HCT116 (cell line): ENCODE measurements around the gene TFIP11. TPM values are rescaled to one million over a fixed set of nuclear protein-coding genes. Genes with fewer than 3 reads are reported as not detected.

Experiments
- ATAC-seq: fragments of 200-7000 bp; cut with Tn5 transposase; 2 replicates; pipeline ENCODE4 v1.9.1; 2020; ENCODE audit warnings: mild to moderate bottlenecking, moderate library complexity
- BruUV-seq: library from RNA; stranded (reverse); fragments of 400-500 nt; replicated peaks from 2 replicates; lab custom pipeline; 2021; lab: Mats Ljungman, UMichigan
- CTCF ChIA-PET: fragments of 300-600 bp; sonication (Branson Sonifier 250); formaldehyde crosslinking; loops from one replicate; lab custom pipeline; 2021; ENCODE audit warnings: antibody characterized with exemption; lab: Charles Lee
- POLR2A ChIA-PET: fragments of 300-600, 350-600 bp; sonication (Branson Sonifier 250); formaldehyde crosslinking; loops from one replicate; lab custom pipeline; 2021; ENCODE audit warnings: antibody characterized with exemption; lab: Charles Lee
- RAD21 ChIA-PET, 2 experiments: fragments of 300-600 bp; sonication (Branson Sonifier 250); formaldehyde crosslinking; loops; one replicate each; lab custom pipeline; 2023; ENCODE audit warnings: low total read pairs in 2 of 2; ENCODE audit not compliant: uncharacterized antibody in 2 of 2, unreplicated experiment in 2 of 2, low non-redundant PET in 1 of 2; lab: Charles Lee
- DNase-seq: peaks from one replicate; pipeline ENCODE4 v3.0.0-alpha.2; 2010; ENCODE audit warnings: low read depth, low spot score
- H2AFZ ChIP-seq: fragments of 200-600 bp; shearing (Covaris generic), sonication (generic); 2 replicates; pipeline ENCODE4 v1.6.1; 2017; ENCODE audit warnings: low read depth, mixed run types, mixed read lengths, antibody characterized with exemption, low read length; ENCODE audit not compliant: poor library complexity, severe bottlenecking
- H3K27ac ChIP-seq: 2 replicates; pipeline ENCODE4 v1.5.1; 2012; ENCODE audit warnings: low read depth, low read length
- H3K27me3 ChIP-seq: fragments of 200-600 bp; sonication (generic); 2 replicates; pipeline ENCODE4 v1.6.1; 2016; ENCODE audit warnings: mixed run types, low read length, mixed read lengths; ENCODE audit not compliant: insufficient read depth
- H3K36me3 ChIP-seq, 2 experiments: fragments of 200-500 bp in 1 of 2; fragments of 200-600 bp in 1 of 2; sonication (Bioruptor generic) in 1 of 2; sonication (generic) in 1 of 2; 2 replicates each; pipeline versions ENCODE4 v1.5.1 to v1.6.1; 2014 to 2016; ENCODE audit warnings: low read length in 2 of 2, inconsistent platforms in 1 of 2, mixed read lengths in 1 of 2, mixed run types in 1 of 2; ENCODE audit not compliant: insufficient read depth in 2 of 2, control insufficient read depth in 1 of 2
- H3K4me1 ChIP-seq, 2 experiments: fragments of 200-600 bp in 1 of 2; sonication (generic) in 1 of 2; 2 replicates each; pipeline versions ENCODE4 v1.5.1 to v1.6.1; 2012 to 2017; ENCODE audit warnings: low read length in 2 of 2, inconsistent platforms in 1 of 2, mild to moderate bottlenecking in 1 of 2, mixed read lengths in 1 of 2, mixed run types in 1 of 2, moderate library complexity in 1 of 2; ENCODE audit not compliant: insufficient read depth in 2 of 2, control insufficient read depth in 1 of 2
- H3K4me2 ChIP-seq: fragments of 200-600 bp; sonication (generic); 2 replicates; pipeline ENCODE4 v1.6.1; 2017; ENCODE audit warnings: mixed run types, low read length, mixed read lengths
- H3K4me3 ChIP-seq, 2 experiments: fragments of 200-600 bp in 1 of 2; sonication (generic) in 1 of 2; replicated peaks in 1 of 2; 2 replicates each; pipeline ENCODE4 v1.5.1; 2011 to 2016; ENCODE audit warnings: low read length in 2 of 2, control low read depth in 1 of 2, low read depth in 1 of 2, mild to moderate bottlenecking in 1 of 2, mixed read lengths in 1 of 2, mixed run types in 1 of 2
- H3K79me2 ChIP-seq: fragments of 200-600 bp; sonication (generic); 2 replicates; pipeline ENCODE4 v1.6.1; 2017; ENCODE audit warnings: mild to moderate bottlenecking, mixed run types, low read length, moderate library complexity, mixed read lengths; ENCODE audit not compliant: insufficient read depth
- H3K9ac ChIP-seq: fragments of 200-600 bp; sonication (generic); 2 replicates; pipeline ENCODE4 v1.6.1; 2016; ENCODE audit warnings: low read length, mixed read lengths
- H3K9me2 ChIP-seq: fragments of 200-600 bp; sonication (generic), shearing (Covaris generic); 2 replicates; pipeline ENCODE4 v1.6.1; 2017; ENCODE audit warnings: mixed run types, mild to moderate bottlenecking, moderate library complexity; ENCODE audit not compliant: insufficient read depth
- H3K9me3 ChIP-seq, 2 experiments: fragments of 200-500 bp in 1 of 2; fragments of 200-600 bp in 1 of 2; sonication (Bioruptor generic) in 1 of 2; sonication (generic) in 1 of 2; 2 replicates each; pipeline ENCODE4 v1.6.1; 2014 to 2017; ENCODE audit warnings: low read length in 2 of 2, mixed read lengths in 2 of 2, inconsistent platforms in 1 of 2, low read depth in 1 of 2, mild to moderate bottlenecking in 1 of 2, mixed run types in 1 of 2, moderate library complexity in 1 of 2; ENCODE audit not compliant: control insufficient read depth in 1 of 2, insufficient read depth in 1 of 2
- H4K20me1 ChIP-seq: fragments of 200-600 bp; sonication (generic), shearing (Covaris generic); 2 replicates; pipeline ENCODE4 v1.6.1; 2017; ENCODE audit warnings: mixed run types, mild to moderate bottlenecking, moderate library complexity; ENCODE audit not compliant: insufficient read depth
- CBX3 ChIP-seq: IDR thresholded peaks from 2 replicates; pipeline ENCODE4 v1.6.1; 2012; ENCODE audit warnings: low read depth
- CEBPB ChIP-seq: IDR thresholded peaks from 2 replicates; pipeline ENCODE4 v1.6.1; 2012; ENCODE audit warnings: low read depth
- CTCF ChIP-seq, 3 experiments: fragments of 200-600 bp in 1 of 3; sonication (generic) in 1 of 3; IDR thresholded peaks in 2 of 3; conservative IDR thresholded peaks in 1 of 3; 2 replicates each; pipeline ENCODE4 v1.5.1; 2012 to 2017; ENCODE audit warnings: low read depth in 2 of 3, low read length in 2 of 3, antibody characterized with exemption in 1 of 3, borderline replicate concordance in 1 of 3, control low read depth in 1 of 3, mild to moderate bottlenecking in 1 of 3, mixed read lengths in 1 of 3, mixed run types in 1 of 3, moderate library complexity in 1 of 3; ENCODE audit not compliant: insufficient read depth in 1 of 3
- EZH2 ChIP-seq: fragments of 200-600 bp; sonication (generic); IDR thresholded peaks from 2 replicates; pipeline ENCODE4 v1.6.1; 2017; ENCODE audit warnings: antibody characterized with exemption, mixed run types
- EZH2phosphoT487 ChIP-seq: fragments of 200-600 bp; IDR thresholded peaks from 2 replicates; pipeline ENCODE4 v1.6.1; 2018; ENCODE audit warnings: antibody characterized with exemption, borderline replicate concordance
- FOSL1 ChIP-seq: IDR thresholded peaks from 2 replicates; pipeline ENCODE4 v1.6.1; 2012; ENCODE audit warnings: low read depth
- JUND ChIP-seq: IDR thresholded peaks from 2 replicates; pipeline ENCODE4 v1.6.1; 2012
- POLR2A ChIP-seq: IDR thresholded peaks from 2 replicates; pipeline ENCODE4 v1.7.0; 2011; ENCODE audit warnings: borderline replicate concordance; ENCODE audit not compliant: insufficient read depth, insufficient read length; ENCODE audit errors: extremely low read depth
- POLR2AphosphoS5 ChIP-seq: IDR thresholded peaks from 2 replicates; pipeline ENCODE4 v1.6.1; 2011; ENCODE audit warnings: mild to moderate bottlenecking, low read depth, low read length, moderate library complexity
- RAD21 ChIP-seq: IDR thresholded peaks from 2 replicates; pipeline ENCODE4 v1.6.1; 2012; ENCODE audit warnings: low read depth, mild to moderate bottlenecking
- SP1 ChIP-seq: IDR thresholded peaks from 2 replicates; pipeline ENCODE4 v1.6.1; 2012; ENCODE audit warnings: low read depth
- SRF ChIP-seq: IDR thresholded peaks from 2 replicates; pipeline ENCODE4 v1.6.1; 2012; ENCODE audit warnings: low read depth
- ZBTB33 ChIP-seq: IDR thresholded peaks from 2 replicates; pipeline ENCODE4 v1.6.1; 2011; ENCODE audit warnings: mild to moderate bottlenecking, low read length, moderate library complexity; ENCODE audit not compliant: insufficient replicate concordance; ENCODE audit errors: extremely low read depth
- intact Hi-C: fragments of 100-400 bp; cut with micrococcal nuclease; formaldehyde crosslinking; loops from 2 replicates; pipeline ENCODE4 v1.10.0; 2022
- microRNA counts: library from miRNA; unstranded; fragments of <30 nt; microRNA quantifications from one replicate; lab custom pipeline; 2015
- microRNA-seq: library from miRNA; unstranded; fragments of <30 nt; microRNA quantifications from one replicate; pipeline ENCODE4, GENCODE V29; 2016; ENCODE audit warnings: borderline number of aligned reads
- total RNA-seq: library from RNA; stranded (reverse); gene quantifications from one replicate; pipeline ENCODE4 v1.2.1, GENCODE V29; 2021; ENCODE audit not compliant: unreplicated experiment
- TF ChIP-seq, protein P1 (sequence below): IDR thresholded peaks from 2 replicates; pipeline ENCODE4 v1.6.1; 2012

Gene TFIP11
- total RNA-seq, 1 experiment from 2014 or later = 28.1 TPM

DNA sequence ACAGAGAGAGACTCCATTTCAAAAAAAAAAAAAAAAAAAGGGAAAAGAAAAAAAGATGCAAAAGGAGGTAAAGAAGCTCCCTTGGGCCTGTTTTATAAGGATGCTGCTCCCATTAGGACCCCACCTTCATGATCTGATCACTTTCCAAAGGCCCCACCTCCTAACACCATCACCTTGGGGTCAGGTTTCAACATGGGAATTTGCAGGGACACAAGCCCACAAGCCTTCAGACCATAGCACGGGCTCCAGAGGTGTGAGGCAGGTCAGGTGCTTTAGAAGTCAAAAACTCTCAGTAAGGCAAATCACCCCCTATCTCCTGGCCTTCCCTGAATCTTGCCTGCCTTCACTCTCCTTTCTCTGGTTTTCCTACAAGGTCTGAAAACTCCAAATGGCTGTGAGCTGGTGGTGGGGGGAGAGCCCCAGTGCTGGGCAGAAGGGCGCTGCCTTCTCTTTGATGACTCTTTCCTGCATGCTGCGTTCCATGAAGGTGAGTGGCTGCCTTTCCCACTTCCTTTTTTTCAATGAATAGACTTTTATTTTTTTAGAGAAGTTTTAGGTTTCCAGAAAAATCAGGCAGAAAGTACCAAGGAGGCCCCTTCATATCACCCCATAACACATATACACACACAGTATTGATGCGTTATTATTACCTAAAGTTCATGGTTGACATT, 70.1 kb downstream of the TFIP11 start:
- no peak overlapping the region for H3K27ac ChIP-seq
- H4K20me1 ChIP-seq = no peaks in the 10 kb centered on the region
- H3K4me2 ChIP-seq = no peak overlapping the region
- no TSS peak for BruUV-seq
- no peaks in the 10 kb centered on the region for H3K27me3 ChIP-seq
- H3K4me3 ChIP-seq = no peak overlapping the region
- no peak for ATAC-seq
- ChIA-PET CTCF (no interaction called here), POLR2A (no interaction called here)
- H3K9me3 ChIP-seq = no peaks in the 10 kb centered on the region
- TF ChIP-seq RAD21 (no peak), CEBPB (no peak), CBX3 (no peak), FOSL1 (no peak), EZH2phosphoT487 (no peak), JUND (no peak), POLR2AphosphoS5 (no peak), SP1 (no peak), SRF (no peak), CTCF (IDR thresholded peaks at IDR 0.05 in 2 of 3, conservative IDR thresholded peaks at IDR 0.05 in 1 of 3; ENCODE audit: borderline replicate concordance in 1 of 3, insufficient read depth in 1 of 3, low read depth in 2 of 3, low read length in 2 of 3) (no peak), POLR2A (no peak), ZBTB33 (no peak), EZH2 (no peak)
- TF ChIP-seq, protein P1, sequence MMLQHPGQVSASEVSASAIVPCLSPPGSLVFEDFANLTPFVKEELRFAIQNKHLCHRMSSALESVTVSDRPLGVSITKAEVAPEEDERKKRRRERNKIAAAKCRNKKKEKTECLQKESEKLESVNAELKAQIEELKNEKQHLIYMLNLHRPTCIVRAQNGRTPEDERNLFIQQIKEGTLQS = no peak
- TF ChIP-seq, all 23 proteins: peak for 0
- DNase-seq = no peak
- Histone ChIP-seq H3K9me2 (no peaks in the 10 kb centered on the region), H3K36me3 (no peaks in the 10 kb centered on the region; a peak in 1 of 4 replicates), H2AFZ (no peak overlapping the region), H3K4me1 (no peaks in the 10 kb centered on the region; a peak in 1 of 4 replicates), H3K79me2 (no peaks in the 10 kb centered on the region), H3K9ac (no peak overlapping the region)
- RAD21 ChIA-PET = no interaction called here
- intact Hi-C loops = no loop called here

MicroRNA genes within 50 kb of the gene (microRNA counts, 767-probe panel; counts per million panel counts)
- microRNA hsa-miR-548j (lab: Ali Mortazavi, UCI) = not detected

Small RNAs within 50 kb of the gene (microRNA-seq; reads per million reads assigned to microRNA genes)
- gene MIR548J = 5.6 reads per million, percentile 13 among the genes with 10 or more reads in this experiment

Other genes starting within 250 kb of the TFIP11 start
- 4.1 TPM for gene ASPHD2, start 83.2 kb downstream of the TFIP11 start, total RNA-seq
- gene HPS4, start 28.7 kb downstream of the TFIP11 start, total RNA-seq = 35.4 TPM
- 30.4 TPM for gene SRRD, start 28.6 kb downstream of the TFIP11 start, total RNA-seq
- 11.8 TPM for gene TPST2, start 77.7 kb upstream of the TFIP11 start, total RNA-seq
- not detected for gene CRYBB1, start 105.6 kb upstream of the TFIP11 start, total RNA-seq
- not detected for gene CRYBA4, start 109.5 kb upstream of the TFIP11 start, total RNA-seq
- gene MIAT, start 145.1 kb upstream of the TFIP11 start, total RNA-seq = 0.54 TPM